SK-MEL-5 (cell line): ENCODE measurements around the gene PLEKHB2. TPM values are rescaled to one million over a fixed set of nuclear protein-coding genes. Genes with fewer than 3 reads are reported as not detected.
"Not testable (repeated sequence)": the region's sequence is repeated elsewhere in the genome, so short reads cannot be mapped to it uniquely, and the experiment has no call there.

Experiments
- DNase-seq: peaks from one replicate; pipeline ENCODE4 v3.0.0-alpha.2; 2016; ENCODE audit warnings: low read depth, low spot score
- in situ Hi-C: cut with HindIII; loops from 2 replicates; pipeline ENCODE4 v1.10.0; 2016; ENCODE audit warnings: low sequenced_read_pairs, high pct_unique_total_duplicates, low pct_unique_long_range_greater_than_20kb
- total RNA-seq: library from RNA; depleted of rRNA; stranded (reverse); fragments of >200 nt; shearing (Covaris generic); gene quantifications from 2 replicates; pipeline ENCODE4 v1.2.3, GENCODE V29; 2014

PLEKHB2 gene
- total RNA-seq, 1 experiment from 2014 or later: 117 TPM

DNA sequence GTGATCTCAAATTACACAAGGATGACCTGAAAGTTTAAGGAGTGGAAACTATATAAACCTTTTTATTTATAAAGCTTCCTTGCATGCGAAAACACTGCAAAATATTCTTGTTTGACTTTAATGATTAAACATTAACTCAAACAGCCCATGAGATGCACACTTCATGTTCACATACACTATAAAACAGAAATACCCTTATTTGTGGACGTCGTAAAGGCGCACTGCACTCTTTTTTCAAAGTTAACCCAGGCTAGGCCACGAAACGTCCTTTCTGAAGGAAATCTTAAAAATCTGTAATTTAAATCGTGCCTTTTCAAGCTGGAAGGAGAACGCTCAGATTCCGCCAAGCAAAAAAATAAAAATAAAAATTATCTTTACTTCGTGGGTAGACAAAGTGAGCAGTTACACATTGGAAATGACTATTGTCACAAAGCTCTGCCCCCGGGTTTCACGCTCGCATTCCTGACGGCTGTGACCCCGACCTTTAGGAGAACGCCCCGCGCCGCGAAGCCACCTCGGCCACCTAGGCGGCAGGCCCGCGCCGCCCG lies 12.6 kb upstream of the PLEKHB2 start:
- in situ Hi-C loops: no loop called here
- no peak for DNase-seq

DNA sequence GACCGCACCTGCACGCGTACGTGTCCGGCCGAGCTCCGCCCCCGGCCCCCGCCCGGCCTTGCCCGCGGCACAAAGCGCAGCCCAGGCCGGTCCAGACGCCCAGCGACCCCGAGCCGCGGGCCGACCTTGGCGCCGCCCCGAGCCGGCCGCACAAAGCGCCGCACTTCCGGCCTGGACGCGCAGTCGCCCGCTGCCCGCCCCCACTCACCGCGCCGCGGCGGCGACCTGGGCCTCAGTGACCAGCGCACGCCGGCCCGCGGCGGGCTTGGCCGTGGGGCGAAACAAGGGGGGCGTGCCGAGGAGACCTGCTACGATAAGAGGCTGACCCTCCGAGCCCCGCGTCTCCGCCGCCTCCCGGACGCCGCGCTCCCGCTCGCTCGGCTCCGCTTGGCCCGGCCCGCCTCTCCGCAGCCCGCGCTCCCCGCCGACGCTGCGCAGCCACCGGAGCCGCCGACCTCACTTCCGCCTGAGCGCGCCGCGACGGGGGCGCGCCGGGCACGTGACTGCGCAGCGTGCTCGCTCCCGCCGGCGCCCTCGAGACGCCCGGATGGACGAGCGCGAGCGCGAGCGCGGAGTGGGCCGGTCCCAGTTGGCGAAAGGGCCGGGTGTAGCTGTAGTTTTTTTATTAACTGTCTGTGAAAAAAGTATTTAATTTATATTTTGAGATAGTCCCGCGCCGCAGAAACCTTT lies 12.0 kb upstream of the PLEKHB2 start, which contains the start of gene FAM168B:
FAM168B (minus strand) TSS at position 455 of the 690 bp plus-strand sequence. CDS start 10,814 bp downstream, outside the sequence.
- in situ Hi-C loops: no loop called here
- DNase-seq: peak; percentile 84

DNA sequence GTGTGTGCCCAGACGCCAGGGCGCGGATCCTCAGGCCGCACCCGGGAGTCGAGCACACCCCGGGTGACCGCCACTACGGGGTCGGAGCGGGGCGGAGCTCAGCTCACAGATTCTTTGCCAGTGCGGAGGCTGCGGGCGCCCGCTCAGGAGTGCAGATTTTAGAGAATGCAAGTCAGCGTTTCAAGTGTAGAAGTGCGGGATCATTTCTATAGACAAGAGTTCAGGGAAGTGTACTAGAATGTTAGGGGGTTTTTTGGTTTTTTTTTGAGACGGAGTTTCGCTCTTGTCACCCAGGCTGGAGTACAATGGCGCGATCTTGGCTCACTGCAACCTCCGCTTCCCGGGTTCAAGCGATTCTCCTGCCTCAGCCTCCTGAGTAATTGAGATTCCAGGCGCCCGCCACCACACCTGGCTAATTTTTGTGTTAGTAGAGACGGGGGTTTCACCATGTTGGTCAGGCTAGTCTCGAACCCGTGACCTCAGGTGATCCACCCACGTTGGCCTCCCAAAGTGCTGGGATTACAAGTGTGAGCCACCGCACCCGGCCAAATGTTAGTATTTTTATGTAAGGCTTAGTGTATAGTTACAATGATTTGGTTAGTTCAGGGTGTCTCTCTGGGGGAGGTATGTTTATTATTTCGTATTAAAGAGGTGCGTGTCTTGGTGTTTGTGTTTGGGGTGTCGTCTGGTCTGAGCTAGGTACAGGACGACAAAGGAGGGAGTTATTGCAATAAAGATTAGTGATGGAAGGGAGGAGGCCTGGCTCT lies 11.3 kb upstream of the PLEKHB2 start:
- in situ Hi-C loops: no loop called here

DNA sequence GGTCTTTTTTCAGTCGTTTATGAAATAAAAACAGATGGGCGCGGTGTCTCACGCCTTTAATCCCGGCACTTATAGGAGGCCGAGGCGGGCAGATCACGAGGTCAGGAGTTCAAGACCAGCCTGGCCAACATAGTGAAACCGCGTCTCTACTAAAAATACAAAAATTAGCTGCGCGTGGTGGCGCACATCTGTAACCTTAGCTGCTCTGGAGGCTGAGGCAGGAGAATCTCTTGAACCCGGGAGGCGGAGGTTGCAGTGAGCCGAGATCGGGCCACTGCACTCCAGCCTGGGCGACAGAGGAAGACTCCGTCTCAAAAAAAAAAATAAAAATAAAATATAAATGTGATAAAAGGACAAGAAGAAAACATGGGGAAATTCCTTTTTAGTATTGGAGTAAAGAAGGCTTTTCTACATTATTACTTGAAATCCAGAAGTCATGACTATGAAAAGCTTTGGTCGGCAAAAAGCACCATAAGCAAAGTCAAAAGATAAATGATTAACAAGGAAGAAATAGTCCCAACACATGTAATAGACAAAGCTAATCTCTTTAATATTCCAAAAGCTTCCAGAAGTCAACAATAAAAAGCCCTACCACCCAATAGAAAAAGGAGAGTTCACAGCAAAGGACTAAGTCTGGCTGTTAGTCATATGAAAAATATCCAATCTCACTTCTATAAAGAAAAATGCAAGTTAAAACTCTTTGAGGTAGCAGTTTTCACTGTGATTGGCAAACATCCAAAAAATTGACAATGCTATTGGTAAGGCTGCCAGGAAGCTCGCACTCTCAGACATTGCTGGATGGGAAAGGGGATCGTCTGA lies 10.5 kb upstream of the PLEKHB2 start:
- in situ Hi-C loops: no loop called here
- DNase-seq: peak; percentile 4

More for the DNA sequence above, 11.3 kb upstream of the PLEKHB2 start:
- peak; percentile 62 for DNase-seq

DNA sequence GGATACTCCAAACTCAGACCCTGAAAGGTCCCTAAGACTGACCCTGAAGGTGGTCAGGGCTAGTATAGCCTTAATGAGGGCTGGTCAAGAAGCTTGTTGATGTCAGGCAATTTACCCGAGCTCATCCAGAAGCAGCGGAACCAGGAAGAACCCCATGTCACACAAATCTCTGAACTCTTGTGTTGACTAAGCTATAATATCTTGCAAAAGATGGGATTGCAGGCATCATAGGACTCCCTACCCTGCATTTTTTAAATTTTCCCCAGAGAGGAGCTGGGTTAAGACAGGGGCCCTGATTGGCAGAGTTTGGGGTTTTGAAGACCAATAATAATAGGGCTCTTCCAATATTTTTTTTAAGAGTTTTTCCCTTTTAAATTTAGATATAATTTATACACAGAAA lies 2.0 kb upstream of the PLEKHB2 start:
- in situ Hi-C loops: no loop called here
- DNase-seq: no peak

DNA sequence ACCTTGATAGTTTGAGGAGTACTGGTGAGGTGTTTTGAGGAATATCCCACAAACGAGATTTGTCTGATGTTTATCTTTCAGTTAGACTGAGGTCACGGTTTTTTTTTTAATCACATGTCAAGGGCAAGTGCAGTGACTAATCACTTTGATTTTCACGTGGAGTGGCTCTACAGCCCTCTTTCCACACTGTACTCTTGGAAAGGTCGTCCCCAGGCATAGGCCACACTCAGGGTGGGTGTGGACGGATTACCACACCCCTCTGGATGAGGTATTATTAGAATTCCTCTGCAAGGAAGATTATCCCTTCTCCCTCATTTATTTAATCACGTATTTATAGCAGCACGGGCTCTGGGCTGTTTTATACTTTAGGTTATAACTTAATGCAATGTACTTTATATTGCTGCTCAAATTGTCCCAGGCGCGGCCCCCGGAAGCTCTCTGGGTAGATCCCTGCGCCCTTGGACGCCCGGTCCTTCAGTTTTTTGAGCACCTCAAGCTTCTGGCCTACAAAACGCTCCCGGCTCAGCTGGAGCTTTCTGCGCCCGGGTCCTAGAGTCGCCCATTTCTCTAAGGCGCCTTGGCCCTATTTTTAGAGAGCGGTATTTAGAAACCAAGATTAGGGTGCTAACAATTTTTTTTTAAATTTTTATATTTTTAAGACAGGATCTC lies 515 bp upstream of the PLEKHB2 start:
- peak; percentile 76 for DNase-seq
- in situ Hi-C loops: no loop called here

DNA sequence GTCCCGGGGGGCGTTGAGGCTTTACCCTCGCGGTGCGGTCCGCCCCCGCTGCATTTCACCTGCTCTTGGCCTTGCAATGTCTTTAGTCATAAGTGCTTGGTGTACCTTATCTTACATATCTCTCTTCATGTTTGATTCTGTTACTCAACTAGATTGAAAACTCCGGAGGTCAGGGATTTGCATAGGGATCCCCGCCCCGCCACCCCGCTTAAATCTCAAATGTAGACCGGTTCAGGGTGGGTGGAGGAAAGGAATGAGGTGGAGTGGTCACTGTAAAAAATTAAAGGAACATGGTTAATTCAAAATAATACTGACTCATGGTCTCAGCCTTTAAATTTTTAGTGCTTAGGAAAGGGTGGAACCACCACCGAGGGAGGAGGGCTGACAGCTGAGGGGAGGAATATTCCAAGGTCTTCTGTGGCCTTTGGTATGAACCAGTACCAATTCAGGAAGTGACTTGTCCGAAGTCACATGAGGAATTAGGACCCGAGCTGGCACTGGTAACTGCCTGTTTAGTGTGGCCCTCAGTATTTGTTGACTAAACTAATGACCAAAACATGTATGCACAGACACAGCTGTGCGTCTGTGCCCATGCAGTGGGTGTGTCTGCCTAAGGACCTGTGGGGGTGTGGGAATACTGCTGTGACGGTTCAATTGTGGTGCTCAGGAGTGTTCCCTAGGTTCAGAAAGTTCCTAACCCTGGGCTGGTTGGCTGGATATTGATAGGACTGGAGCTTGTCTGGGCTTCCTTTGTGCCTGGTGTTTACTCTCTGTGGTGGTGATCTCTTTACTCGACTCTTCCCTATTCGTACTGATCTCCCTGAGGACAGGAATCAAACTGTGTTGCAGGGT lies 1.0 kb downstream of the PLEKHB2 start:
- in situ Hi-C loops: no loop called here

DNA sequence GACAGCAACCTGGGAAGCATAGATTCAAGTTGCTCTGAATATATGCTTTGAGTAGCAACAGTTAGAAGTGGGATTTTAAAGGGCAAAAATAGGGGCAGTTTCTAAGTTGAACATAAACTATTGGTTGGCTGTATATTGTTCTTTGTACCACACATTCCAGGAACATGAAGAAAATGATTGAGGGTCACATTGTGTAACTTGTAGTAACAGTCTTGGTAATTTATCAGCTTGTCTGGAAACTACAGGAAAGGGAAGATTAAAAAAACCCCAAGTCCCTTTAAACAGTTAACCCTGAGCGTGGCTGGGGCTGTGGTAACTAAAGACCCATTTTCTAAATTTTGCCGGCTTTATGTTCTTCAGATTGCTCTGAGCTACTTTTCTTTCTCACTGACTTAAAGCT lies 7.4 kb downstream of the PLEKHB2 start:
- DNase-seq: no peak
- in situ Hi-C loops: no loop called here

More for the DNA sequence above, 1.0 kb downstream of the PLEKHB2 start:
- peak; percentile 35 for DNase-seq

DNA sequence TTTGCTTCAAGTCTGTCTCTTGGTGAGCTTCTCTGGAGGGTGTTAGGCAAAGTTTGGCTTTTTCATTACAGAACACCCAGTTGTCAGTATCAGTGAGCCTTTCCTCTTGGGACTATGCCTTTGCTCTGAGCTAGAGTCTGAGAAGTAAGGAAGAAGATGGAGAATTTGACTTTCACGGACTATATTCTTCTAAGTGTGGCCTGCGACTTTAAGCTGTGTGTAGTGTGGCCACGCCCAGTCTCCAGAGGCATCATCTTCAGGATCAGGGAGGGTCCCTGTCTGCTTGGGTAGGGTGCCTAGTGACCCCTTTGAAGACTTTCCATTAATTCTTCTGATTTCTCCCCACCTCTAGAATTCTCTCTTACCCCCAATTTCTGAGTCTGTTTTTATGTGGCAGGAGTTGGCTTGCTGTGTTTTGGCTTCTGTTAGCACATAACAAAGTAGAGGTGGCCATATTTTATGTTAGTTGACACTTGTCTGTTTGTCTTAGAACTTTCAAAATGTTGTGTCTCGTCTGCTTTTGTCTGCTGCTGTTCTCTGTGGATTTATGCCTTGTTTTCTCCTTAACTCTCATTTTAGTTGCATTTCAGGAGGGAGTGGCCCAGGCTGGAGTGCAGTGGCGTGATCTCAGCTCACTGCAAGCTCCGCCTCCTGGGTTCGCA lies 8.6 kb downstream of the PLEKHB2 start:
- DNase-seq: no peak
- in situ Hi-C loops: no loop called here

DNA sequence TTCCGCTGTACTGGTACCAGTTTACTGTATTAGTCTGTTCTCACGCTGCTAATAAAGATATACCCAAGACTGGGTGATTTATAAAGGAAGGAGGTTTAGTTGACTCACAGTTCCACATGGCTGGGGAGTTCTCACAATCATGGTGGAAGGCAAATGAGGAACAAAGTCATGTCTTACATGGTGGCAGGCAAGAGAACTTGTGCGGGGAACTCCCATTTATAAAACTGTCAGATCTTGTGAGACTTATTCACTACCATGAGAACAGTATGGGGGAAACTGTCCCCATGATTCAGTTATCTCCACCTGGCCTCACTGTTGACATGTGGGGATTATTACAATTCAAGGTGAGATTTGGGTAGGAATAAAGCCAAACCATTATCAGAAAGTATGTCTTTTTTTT lies 9.8 kb downstream of the PLEKHB2 start:
- DNase-seq, in situ Hi-C loops: not testable (repeated sequence)

DNA sequence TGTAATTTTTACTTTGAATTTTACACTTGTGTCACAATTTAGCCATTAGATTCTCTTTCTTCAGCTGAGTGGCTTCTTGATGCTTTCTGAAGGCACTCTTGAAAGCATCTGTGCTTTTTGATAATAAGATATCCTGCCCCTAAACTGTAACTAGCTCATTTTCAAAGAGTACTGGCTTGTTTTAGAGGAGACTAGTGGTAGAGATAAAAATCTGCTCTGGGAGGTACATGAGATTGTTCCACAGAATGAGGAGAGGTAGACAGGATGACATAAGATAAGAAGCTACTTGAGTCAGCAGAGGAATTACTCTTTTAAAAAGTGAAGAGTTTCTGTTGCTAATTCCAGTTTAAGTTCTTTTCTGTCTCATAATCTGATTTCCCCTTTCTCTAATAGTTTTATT lies 10.6 kb downstream of the PLEKHB2 start:
- in situ Hi-C loops: no loop called here
- DNase-seq: no peak

DNA sequence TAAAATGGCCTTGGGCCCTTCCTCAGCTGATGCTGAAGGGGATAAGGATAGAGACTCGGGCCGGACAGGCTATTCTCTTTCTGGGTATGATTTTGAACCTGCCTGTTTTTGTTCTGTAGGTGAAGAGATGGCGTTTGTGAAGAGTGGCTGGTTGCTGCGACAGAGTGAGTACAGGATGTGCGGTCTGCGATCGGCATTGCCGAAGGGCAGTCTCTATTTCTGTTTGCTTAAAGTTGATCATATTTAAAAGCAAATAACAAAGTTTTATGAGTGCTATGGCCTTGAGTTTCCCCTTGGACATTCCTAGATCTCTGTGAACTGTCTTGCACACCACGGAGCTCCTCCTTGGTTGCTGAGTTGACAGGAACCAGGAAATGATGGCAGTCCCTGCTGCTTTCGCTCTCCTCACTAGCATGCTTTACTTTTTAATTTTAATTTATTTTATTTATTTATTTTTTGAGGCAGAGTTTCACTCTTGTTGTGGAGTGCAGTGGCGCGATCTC lies 15.7 kb downstream of the PLEKHB2 start:
- no peak for DNase-seq
- in situ Hi-C loops: no loop called here

DNA sequence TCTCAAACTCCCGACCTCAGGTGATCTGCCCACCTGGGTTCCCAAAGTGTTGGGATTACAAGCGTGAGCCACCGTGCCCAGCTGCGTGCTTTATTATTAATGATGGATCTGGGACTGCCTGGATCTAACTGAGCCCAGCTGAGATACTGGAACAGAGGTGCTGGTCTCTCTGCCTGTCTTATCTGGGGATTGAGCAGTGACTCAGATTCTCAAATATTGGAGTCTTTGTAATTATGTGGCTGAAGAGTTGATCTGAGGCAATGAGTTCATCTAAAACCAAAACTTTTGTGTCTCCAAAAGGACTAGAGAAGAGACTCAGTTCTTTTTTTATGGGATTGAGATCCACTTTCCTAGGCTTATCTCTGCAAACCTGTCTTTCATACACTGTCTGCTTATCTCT lies 16.3 kb downstream of the PLEKHB2 start:
- in situ Hi-C loops: no loop called here
- no peak for DNase-seq

DNA sequence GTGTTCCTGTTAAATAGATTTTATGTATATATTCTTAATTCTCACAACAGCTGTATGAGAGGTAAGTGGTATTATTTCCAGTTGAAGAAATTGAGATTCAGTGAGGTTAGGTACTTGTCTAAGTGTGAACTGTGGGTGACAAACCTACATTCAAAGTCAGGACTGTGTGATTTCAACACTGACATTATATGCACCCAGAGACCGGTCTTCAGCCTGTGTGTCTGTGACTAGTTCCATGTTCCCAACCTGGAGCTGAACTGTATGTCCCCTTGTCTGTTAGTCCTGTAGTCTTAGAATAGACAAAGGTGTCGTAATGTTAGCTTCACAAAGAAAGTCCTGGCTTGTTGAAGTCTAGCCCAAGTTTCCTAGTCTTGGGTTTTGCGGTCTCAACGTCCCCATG lies 17.4 kb downstream of the PLEKHB2 start:
- in situ Hi-C loops: no loop called here
- no peak for DNase-seq

DNA sequence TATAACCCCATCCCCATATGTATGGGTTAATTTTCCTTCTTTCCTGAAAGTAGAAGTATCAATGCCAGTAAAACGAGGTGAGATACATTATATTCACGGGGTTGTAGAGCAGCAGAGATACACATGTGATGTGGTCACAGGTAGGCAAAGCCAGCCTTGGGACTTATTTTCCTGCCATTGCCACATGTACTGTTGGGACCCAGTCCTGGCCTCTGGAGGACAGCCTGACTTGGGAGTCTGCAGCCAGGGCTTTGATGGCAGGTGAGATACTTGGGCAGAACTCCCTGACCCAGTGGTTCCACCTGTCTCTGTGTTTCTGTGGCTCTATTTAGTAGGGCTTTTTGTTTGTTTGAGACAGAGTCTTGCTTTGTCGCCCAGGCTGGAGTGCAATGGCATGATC lies 18.1 kb downstream of the PLEKHB2 start:
- in situ Hi-C loops: no loop called here
- DNase-seq: no peak

DNA sequence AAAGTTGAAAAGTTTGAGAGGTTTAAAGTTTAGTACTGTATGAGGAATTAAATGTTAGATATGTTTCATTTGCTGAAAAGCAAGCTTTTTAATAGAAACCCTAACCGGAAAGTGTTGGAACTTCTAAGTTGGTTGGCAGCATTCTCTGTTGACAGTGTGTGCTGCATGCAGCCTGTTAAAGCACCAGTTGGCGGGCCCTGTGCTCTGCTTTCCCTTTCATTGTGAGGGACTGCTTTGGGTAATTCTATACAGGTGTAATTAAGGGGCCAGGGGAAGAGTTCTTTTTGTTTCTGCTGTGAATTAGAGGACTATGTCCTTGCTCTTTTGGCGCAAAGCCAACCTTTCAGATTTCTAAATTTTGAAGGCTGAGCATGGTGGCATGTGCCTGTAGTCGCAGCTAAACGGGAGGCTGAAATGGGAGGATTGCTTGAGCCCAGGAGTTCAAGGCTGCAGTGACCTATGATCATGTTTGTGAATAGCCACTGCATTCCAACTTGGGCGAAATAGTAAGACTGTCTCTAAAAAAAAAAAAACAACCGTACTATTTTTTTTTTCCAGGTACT lies 20.1 kb downstream of the PLEKHB2 start:
- in situ Hi-C loops: no loop called here
- no peak for DNase-seq
